WTC11 (cell line): ENCODE results near the gene OAS2.

Experiments
- ZNF121 ChIP-seq: sonication (generic); formaldehyde crosslinking; IDR thresholded peaks from 2 replicates; pipeline ENCODE4 v1.8.0; 2023; ENCODE audit warnings: missing genetic modification reagents
- TF ChIP-seq, protein P1 (sequence below): fragments of 200-600 bp; IDR thresholded peaks from 2 replicates; pipeline ENCODE4 v1.8.0; 2022; ENCODE audit warnings: antibody characterized with exemption
- TF ChIP-seq, protein P2 (sequence below): sonication (generic); formaldehyde crosslinking; IDR thresholded peaks from 2 replicates; pipeline ENCODE4 v1.8.1; 2022; ENCODE audit warnings: low read depth, mild to moderate bottlenecking, moderate library complexity, missing genetic modification reagents, borderline replicate concordance
- TF ChIP-seq, protein P3 (sequence below): sonication (generic); formaldehyde crosslinking; IDR thresholded peaks from 2 replicates; pipeline ENCODE4 v1.8.0; 2022; ENCODE audit warnings: mild to moderate bottlenecking, missing genetic modification reagents
- TF ChIP-seq, protein P4 (sequence below): sonication (generic); formaldehyde crosslinking; IDR thresholded peaks from 2 replicates; pipeline ENCODE4 v1.8.0; 2022; ENCODE audit warnings: mild to moderate bottlenecking, missing genetic modification reagents
- TF ChIP-seq, protein P5 (sequence below): sonication (generic); formaldehyde crosslinking; IDR thresholded peaks from 2 replicates; pipeline ENCODE4 v1.8.1; 2022; ENCODE audit warnings: mild to moderate bottlenecking, moderate library complexity, missing genetic modification reagents

DNA sequence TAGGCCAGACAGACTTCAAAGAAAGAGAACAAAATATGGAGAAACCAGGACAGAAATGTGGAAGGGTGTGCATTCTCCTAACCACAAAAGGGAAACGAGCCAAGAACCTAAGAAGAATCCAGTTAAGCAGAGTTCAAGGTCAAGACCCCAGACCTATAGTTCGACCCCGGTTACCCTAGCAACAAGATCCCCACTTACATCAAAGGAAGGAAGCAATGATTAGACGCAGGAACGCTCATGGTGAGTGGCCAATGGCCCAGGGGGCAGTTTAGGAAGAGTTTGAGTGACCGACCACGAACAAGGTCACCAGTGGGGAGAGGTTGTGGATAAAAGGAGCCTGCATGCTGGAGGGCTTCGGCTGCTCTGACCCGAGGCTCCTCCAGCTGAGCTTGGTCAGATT is 36.2 kb downstream of the OAS2 start:
- TF ChIP-seq, protein P1, sequence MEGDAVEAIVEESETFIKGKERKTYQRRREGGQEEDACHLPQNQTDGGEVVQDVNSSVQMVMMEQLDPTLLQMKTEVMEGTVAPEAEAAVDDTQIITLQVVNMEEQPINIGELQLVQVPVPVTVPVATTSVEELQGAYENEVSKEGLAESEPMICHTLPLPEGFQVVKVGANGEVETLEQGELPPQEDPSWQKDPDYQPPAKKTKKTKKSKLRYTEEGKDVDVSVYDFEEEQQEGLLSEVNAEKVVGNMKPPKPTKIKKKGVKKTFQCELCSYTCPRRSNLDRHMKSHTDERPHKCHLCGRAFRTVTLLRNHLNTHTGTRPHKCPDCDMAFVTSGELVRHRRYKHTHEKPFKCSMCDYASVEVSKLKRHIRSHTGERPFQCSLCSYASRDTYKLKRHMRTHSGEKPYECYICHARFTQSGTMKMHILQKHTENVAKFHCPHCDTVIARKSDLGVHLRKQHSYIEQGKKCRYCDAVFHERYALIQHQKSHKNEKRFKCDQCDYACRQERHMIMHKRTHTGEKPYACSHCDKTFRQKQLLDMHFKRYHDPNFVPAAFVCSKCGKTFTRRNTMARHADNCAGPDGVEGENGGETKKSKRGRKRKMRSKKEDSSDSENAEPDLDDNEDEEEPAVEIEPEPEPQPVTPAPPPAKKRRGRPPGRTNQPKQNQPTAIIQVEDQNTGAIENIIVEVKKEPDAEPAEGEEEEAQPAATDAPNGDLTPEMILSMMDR: no peak
- TF ChIP-seq, protein P2, sequence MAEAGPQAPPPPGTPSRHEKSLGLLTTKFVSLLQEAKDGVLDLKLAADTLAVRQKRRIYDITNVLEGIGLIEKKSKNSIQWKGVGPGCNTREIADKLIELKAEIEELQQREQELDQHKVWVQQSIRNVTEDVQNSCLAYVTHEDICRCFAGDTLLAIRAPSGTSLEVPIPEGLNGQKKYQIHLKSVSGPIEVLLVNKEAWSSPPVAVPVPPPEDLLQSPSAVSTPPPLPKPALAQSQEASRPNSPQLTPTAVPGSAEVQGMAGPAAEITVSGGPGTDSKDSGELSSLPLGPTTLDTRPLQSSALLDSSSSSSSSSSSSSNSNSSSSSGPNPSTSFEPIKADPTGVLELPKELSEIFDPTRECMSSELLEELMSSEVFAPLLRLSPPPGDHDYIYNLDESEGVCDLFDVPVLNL (CRISPR knock-in tag): no peak
- TF ChIP-seq, protein P3, sequence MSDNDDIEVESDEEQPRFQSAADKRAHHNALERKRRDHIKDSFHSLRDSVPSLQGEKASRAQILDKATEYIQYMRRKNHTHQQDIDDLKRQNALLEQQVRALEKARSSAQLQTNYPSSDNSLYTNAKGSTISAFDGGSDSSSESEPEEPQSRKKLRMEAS (CRISPR knock-in tag): no peak
- TF ChIP-seq, protein P4, sequence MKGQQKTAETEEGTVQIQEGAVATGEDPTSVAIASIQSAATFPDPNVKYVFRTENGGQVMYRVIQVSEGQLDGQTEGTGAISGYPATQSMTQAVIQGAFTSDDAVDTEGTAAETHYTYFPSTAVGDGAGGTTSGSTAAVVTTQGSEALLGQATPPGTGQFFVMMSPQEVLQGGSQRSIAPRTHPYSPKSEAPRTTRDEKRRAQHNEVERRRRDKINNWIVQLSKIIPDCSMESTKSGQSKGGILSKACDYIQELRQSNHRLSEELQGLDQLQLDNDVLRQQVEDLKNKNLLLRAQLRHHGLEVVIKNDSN (CRISPR knock-in tag): no peak
- TF ChIP-seq, protein P5, sequence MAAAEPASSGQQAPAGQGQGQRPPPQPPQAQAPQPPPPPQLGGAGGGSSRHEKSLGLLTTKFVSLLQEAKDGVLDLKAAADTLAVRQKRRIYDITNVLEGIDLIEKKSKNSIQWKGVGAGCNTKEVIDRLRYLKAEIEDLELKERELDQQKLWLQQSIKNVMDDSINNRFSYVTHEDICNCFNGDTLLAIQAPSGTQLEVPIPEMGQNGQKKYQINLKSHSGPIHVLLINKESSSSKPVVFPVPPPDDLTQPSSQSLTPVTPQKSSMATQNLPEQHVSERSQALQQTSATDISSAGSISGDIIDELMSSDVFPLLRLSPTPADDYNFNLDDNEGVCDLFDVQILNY (CRISPR knock-in tag): no peak
- TF ChIP-seq ZNF121 (CRISPR knock-in tag): no peak
